ENCODE data around the gene MCM3AP.
A peak's percentile ranks its signal among the peaks of the same experiment; 100 is the strongest.
"Not testable (repeated sequence)": the region's sequence is repeated elsewhere in the genome, so short reads cannot be mapped to it uniquely, and the experiment has no call there.

The MCM3AP gene

DNA sequence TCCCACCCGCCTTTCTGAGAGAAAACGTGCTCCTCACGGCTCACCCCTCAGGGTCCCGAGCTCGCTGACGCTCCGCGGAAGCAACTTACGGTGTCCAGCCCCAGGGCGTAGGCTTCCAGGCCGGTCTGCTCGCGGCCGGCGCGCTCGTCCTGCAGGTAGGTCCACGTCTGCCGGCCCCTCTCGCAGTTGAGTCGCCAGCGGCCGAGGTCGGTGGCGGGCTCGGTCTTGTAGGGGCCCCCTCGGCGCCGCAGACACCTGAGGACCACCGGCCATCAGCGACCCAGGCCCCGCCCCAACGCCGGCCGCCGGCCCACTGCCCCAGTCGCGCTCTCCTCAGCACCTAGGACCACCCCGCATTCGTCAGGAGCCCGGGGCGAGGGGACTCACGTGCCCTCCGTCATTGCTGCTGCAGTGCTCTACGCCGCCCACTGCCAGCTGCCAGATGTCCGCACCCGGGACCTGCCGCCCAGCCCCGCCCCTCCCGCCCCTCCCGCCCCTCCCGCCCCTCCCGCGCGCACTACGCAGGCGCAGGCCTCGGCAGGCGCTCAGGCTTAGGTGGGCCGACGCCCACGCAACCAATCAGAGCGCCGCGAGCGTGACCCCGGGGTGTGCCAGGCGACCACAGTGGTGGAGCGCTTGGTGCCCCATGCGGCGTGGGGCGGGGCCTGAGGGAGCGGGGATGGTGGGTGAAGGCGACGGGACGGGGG is 56.9 kb downstream of the MCM3AP start, which contains the start of gene LSS:
Gene LSS (minus strand): TSS at position 430 of the 707 bp plus-strand sequence. CDS start 29 bp downstream, at position 401.
- Histone ChIP-seq H3K9me3 (ENCODE audit: control insufficient read depth, low read length) (no peaks in the 10 kb centered on the region), H3K36me3 (ENCODE audit: control insufficient read depth, insufficient read depth, low read length) (no peaks in the 10 kb centered on the region), H3K4me1 (ENCODE audit: control insufficient read depth, insufficient read depth, low read length, poor library complexity, severe bottlenecking) (peaks cover 19% of the 10 kb centered on the region), H3K27me3 (replicated peaks; ENCODE audit: control insufficient read depth, insufficient read depth, low read length, poor library complexity, severe bottlenecking) (no peaks in the 10 kb centered on the region), H3K4me3 (ENCODE audit: insufficient read depth, low read depth, low read length, poor library complexity, severe bottlenecking) (peak within 1 kb of the TSS; percentile 87), H3K27ac (ENCODE audit: insufficient read depth, low read length, poor library complexity, severe bottlenecking) (peak within 1 kb of the TSS; percentile 66)
- DNase-seq, result peak; percentile 96 to 98 (median 98)

DNA sequence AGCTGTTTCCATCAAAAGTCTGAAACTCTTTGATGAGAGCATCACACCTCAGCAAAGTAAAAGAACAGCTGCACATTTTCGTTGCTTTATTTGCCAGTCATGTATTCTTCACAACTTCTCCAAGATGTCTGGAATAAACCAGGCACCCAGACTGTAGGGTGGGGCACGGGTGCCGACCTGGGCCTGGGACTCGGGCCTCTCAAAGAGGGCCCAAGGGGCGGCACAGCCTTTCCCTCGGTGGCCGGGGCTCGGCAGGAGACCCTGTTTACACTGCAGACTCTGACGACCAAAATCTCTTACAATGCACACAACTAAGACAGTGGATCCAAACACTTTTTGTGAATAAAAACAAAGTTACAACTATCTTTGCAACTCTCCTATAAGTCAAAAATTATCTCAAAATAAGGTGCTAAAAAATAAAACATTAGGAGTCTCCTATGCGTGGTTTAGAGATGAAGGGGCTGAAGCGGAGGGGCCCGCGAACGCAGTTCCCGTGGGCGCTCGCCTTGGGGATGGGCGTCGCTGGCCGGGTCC is 57.5 kb downstream of the MCM3AP start:
- peak overlapping the region; percentile 66 for H3K27ac ChIP-seq (ENCODE audit: insufficient read depth, low read length, poor library complexity, severe bottlenecking)
- no peak for DNase-seq
- peaks cover 19% of the 10 kb centered on the region for H3K4me1 ChIP-seq (ENCODE audit: control insufficient read depth, insufficient read depth, low read length, poor library complexity, severe bottlenecking)

DNA sequence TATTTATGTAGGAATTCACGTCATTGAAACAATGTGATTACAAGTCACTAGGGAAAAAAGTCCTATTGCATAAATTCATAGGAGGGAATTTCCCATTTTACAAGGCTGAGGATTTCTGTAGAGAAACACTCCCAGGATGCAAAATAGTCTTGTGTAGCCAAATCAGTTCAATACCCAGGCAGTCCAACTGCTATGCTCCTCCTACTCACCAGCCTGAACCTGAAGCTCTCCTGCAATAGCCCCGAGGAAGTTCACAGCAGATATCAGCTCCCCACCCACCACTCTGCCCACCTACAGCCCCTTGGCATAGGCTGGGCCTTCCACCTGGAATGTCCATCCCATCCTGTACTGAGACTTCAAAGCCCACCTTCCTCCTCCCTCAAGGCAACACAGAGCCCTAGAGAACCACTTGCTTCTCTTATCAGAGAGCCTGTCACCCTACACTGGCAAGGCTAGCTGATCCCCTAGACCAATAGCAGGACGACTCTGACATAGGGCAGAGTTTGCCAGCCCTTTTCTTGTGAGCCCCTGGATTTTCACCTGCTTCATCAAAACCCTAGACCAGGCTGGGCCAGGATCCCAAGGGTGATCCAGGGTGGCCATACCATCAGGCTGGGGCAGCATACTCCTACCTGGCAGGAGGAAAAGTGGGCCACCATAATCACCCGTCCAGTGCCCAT is 58.4 kb downstream of the MCM3AP start:
- no peak overlapping the region for H3K27ac ChIP-seq (ENCODE audit: insufficient read depth, low read length, poor library complexity, severe bottlenecking)
- DNase-seq, result no peak
- H3K27me3 ChIP-seq (replicated peaks; ENCODE audit: control insufficient read depth, insufficient read depth, low read length, poor library complexity, severe bottlenecking), result no peaks in the 10 kb centered on the region
- H3K4me1 ChIP-seq (ENCODE audit: control insufficient read depth, insufficient read depth, low read length, poor library complexity, severe bottlenecking), result peaks cover 19% of the 10 kb centered on the region
- H3K4me3 ChIP-seq (ENCODE audit: insufficient read depth, low read depth, low read length, poor library complexity, severe bottlenecking), result no peak overlapping the region
- peaks cover 3% of the 10 kb centered on the region for H3K36me3 ChIP-seq (ENCODE audit: control insufficient read depth, insufficient read depth, low read length)
- no peaks in the 10 kb centered on the region for H3K9me3 ChIP-seq (ENCODE audit: control insufficient read depth, low read length)

More for the DNA sequence above, 57.5 kb downstream of the MCM3AP start:
- Histone ChIP-seq H3K27me3 (replicated peaks; ENCODE audit: control insufficient read depth, insufficient read depth, low read length, poor library complexity, severe bottlenecking) (no peaks in the 10 kb centered on the region), H3K9me3 (ENCODE audit: control insufficient read depth, low read length) (no peaks in the 10 kb centered on the region), H3K4me3 (ENCODE audit: insufficient read depth, low read depth, low read length, poor library complexity, severe bottlenecking) (peak overlapping the region; percentile 87), H3K36me3 (ENCODE audit: control insufficient read depth, insufficient read depth, low read length) (peaks cover under 1% of the 10 kb centered on the region)

DNA sequence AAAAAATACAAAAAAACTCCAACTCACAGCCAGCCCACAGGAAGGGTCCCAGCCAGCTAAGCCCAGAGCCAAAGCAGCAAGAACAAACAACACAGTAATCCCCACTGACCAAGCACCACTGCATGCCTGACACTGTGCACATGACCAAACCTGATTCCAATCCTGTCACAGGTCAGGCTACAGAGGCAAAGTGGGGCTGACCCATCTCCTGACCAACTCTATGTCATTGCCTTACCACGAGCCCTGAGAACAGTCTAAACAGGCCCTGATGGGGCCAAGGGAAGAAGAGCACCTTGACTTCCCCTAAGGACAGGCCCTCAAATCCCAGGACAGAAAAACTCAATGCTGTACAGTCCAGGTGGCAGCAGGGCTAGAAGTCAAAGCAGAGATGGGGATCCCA is 59.3 kb downstream of the MCM3AP start:
- Histone ChIP-seq H3K36me3 (ENCODE audit: control insufficient read depth, insufficient read depth, low read length) (peaks cover 3% of the 10 kb centered on the region), H3K27ac (ENCODE audit: insufficient read depth, low read length, poor library complexity, severe bottlenecking) (no peak overlapping the region), H3K4me3 (ENCODE audit: insufficient read depth, low read depth, low read length, poor library complexity, severe bottlenecking) (no peak overlapping the region), H3K4me1 (ENCODE audit: control insufficient read depth, insufficient read depth, low read length, poor library complexity, severe bottlenecking) (peaks cover 19% of the 10 kb centered on the region), H3K27me3 (replicated peaks; ENCODE audit: control insufficient read depth, insufficient read depth, low read length, poor library complexity, severe bottlenecking) (no peaks in the 10 kb centered on the region), H3K9me3 (ENCODE audit: control insufficient read depth, low read length) (no peaks in the 10 kb centered on the region)
- DNase-seq, result no peak

DNA sequence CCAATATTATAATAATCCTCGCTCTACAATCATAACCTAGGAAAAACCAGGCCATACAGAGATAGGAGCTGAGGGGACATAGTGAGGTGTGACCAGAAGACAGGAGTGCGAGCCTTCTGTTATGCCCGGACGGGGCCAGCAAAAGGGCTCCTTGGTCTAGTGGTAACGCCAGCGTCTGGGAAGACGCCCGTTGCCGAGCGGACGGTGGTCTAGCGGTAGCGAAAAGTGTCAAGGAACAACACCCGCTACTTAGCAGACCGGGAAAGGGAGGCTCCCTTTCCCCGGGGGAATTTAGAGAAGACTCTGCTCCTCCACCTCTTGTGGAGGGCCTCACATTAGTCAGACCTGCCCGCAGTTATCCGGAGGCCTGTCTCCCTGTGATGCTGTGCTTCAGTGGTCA is 61.8 kb downstream of the MCM3AP start:
- Histone ChIP-seq H3K36me3 (ENCODE audit: control insufficient read depth, insufficient read depth, low read length) (peaks cover 12% of the 10 kb centered on the region), H3K4me1 (ENCODE audit: control insufficient read depth, insufficient read depth, low read length, poor library complexity, severe bottlenecking) (peaks cover 10% of the 10 kb centered on the region)
- not testable (repeated sequence) for H3K27ac ChIP-seq (ENCODE audit: insufficient read depth, low read length, poor library complexity, severe bottlenecking); H3K27me3 ChIP-seq (replicated peaks; ENCODE audit: control insufficient read depth, insufficient read depth, low read length, poor library complexity, severe bottlenecking); DNase-seq; H3K4me3 ChIP-seq (ENCODE audit: insufficient read depth, low read depth, low read length, poor library complexity, severe bottlenecking); H3K9me3 ChIP-seq (ENCODE audit: control insufficient read depth, low read length)

DNA sequence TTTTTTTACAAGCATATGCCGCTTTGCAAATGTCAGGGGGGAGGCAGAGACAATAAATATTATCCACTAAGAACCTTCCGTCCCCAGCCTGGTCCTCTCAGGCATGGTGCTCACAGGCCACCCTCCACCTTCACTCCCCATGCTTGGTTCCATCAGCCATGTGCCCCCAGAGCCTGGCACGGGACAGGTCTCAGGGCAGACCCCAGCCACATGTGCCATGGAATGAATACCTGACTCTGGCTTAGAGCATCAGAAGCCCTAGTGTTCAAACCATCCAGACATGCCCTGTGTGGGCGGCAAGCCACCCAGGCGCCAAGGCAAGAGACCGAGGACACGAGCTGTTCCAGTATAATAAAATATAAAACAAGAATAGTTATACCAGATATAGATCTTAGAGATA is 62.2 kb downstream of the MCM3AP start:
- H3K4me1 ChIP-seq (ENCODE audit: control insufficient read depth, insufficient read depth, low read length, poor library complexity, severe bottlenecking), result peaks cover 10% of the 10 kb centered on the region
- no peak overlapping the region for H3K27ac ChIP-seq (ENCODE audit: insufficient read depth, low read length, poor library complexity, severe bottlenecking)
- peaks cover 12% of the 10 kb centered on the region for H3K36me3 ChIP-seq (ENCODE audit: control insufficient read depth, insufficient read depth, low read length)

DNA sequence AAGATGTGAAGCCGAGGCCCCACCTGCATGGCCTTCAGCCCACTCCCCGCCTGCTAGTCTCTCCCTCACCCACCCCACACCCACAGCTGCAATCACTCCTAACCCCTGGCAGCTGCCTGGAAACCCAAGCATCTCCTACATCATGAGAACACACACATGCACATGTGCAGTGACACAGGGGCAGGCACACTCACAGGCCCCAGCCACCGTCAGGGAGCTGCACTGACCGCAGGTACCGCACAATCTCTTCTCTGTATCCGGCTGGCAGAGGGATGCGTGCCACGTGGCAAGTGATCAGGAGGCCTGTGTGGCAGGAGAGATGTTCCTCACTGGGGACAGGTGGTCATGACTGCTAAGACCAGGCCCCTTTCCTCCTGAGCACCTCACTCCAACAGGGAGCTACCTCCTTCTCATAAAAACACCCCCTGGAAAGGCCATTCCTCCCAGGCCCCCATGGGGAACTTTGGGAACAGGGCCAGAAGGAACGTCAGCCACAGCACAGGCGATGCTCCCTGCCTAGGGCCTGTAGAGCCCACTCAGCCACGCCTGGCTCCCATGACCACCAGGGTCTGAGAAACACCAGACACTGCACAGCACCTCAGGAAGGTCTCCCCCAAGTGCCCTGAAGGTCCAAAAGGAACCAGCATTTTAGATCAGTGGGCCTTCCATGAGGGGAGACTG is 62.8 kb downstream of the MCM3AP start:
- no peak overlapping the region for H3K27ac ChIP-seq (ENCODE audit: insufficient read depth, low read length, poor library complexity, severe bottlenecking)

More for the DNA sequence above, 62.2 kb downstream of the MCM3AP start:
- no peak overlapping the region for H3K4me3 ChIP-seq (ENCODE audit: insufficient read depth, low read depth, low read length, poor library complexity, severe bottlenecking)
- no peak for DNase-seq
- H3K9me3 ChIP-seq (ENCODE audit: control insufficient read depth, low read length), result no peaks in the 10 kb centered on the region
- no peaks in the 10 kb centered on the region for H3K27me3 ChIP-seq (replicated peaks; ENCODE audit: control insufficient read depth, insufficient read depth, low read length, poor library complexity, severe bottlenecking)

DNA sequence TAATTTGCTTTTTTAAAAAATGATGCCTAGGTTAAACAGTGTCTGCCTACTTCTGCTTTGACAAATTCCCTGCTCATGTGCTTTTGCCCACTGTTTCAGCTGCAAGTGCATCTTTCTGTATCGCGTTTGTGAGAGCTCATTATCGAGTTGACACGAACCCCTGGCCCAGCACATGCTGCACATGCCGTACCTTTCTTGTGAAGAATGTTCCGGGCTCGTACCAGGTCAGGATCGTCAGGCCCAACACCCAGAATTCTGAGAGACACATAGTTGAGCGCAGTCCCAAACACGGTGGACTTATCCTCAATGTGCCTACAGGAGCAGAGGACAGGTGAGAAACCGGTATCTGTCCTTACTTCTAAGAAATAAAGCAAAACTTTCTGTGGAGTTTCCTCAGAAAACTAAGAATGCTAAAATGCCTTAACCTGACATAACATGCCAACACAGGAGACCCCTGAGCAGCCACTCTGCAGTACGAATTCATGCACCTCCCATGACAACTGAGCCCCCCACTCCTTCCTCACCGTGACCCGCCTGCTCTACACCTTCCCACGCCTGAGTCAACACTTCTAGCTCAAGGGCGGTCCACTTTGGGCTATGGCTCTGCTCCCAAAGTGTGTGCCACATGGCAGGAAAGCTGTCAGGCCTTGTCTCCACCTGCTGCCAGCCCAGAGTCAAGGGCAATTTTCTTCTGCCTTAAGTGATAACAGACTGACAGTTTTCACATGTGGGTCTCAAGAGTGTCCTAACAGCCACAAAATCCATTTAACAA is 63.6 kb downstream of the MCM3AP start:
- H3K9me3 ChIP-seq (ENCODE audit: control insufficient read depth, low read length), result no peaks in the 10 kb centered on the region
- H3K27me3 ChIP-seq (replicated peaks; ENCODE audit: control insufficient read depth, insufficient read depth, low read length, poor library complexity, severe bottlenecking), result no peaks in the 10 kb centered on the region
- no peaks in the 10 kb centered on the region for H3K4me1 ChIP-seq (ENCODE audit: control insufficient read depth, insufficient read depth, low read length, poor library complexity, severe bottlenecking)
- peaks cover 12% of the 10 kb centered on the region for H3K36me3 ChIP-seq (ENCODE audit: control insufficient read depth, insufficient read depth, low read length)
- no peak overlapping the region for H3K27ac ChIP-seq (ENCODE audit: insufficient read depth, low read length, poor library complexity, severe bottlenecking)
- no peak for DNase-seq
- no peak overlapping the region for H3K4me3 ChIP-seq (ENCODE audit: insufficient read depth, low read depth, low read length, poor library complexity, severe bottlenecking)

More for the DNA sequence above, 62.8 kb downstream of the MCM3AP start:
- Histone ChIP-seq H3K27me3 (replicated peaks; ENCODE audit: control insufficient read depth, insufficient read depth, low read length, poor library complexity, severe bottlenecking) (no peaks in the 10 kb centered on the region), H3K36me3 (ENCODE audit: control insufficient read depth, insufficient read depth, low read length) (peaks cover 12% of the 10 kb centered on the region), H3K4me3 (ENCODE audit: insufficient read depth, low read depth, low read length, poor library complexity, severe bottlenecking) (no peak overlapping the region), H3K9me3 (ENCODE audit: control insufficient read depth, low read length) (no peaks in the 10 kb centered on the region), H3K4me1 (ENCODE audit: control insufficient read depth, insufficient read depth, low read length, poor library complexity, severe bottlenecking) (peaks cover 3% of the 10 kb centered on the region)
- DNase-seq, result no peak

DNA sequence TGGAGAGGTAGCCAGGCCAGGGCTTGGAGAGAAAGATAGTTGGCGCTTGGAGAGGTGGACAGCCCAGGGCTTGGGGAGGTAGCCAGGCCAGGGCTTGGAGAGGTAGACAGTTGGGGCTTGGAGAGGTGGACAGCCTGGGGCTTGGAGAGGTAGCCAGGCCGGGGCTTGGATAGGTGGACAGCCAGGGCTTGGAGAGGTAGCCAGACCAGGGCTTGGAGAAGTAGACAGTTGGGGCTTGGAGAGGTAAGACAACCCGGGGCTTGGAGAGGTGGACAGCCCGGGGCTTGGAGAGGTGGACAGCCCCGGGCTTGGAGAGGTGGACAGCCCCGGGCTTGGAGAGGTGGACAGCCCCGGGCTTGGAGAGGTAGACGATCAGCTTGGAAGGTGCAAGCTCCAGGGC is 64.6 kb downstream of the MCM3AP start:
- Histone ChIP-seq H3K9me3 (ENCODE audit: control insufficient read depth, low read length) (no peaks in the 10 kb centered on the region), H3K27ac (ENCODE audit: insufficient read depth, low read length, poor library complexity, severe bottlenecking) (no peak overlapping the region), H3K4me3 (ENCODE audit: insufficient read depth, low read depth, low read length, poor library complexity, severe bottlenecking) (no peak overlapping the region), H3K36me3 (ENCODE audit: control insufficient read depth, insufficient read depth, low read length) (peaks cover 17% of the 10 kb centered on the region), H3K27me3 (replicated peaks; ENCODE audit: control insufficient read depth, insufficient read depth, low read length, poor library complexity, severe bottlenecking) (no peaks in the 10 kb centered on the region), H3K4me1 (ENCODE audit: control insufficient read depth, insufficient read depth, low read length, poor library complexity, severe bottlenecking) (no peaks in the 10 kb centered on the region)
- no peak for DNase-seq

All from effector memory CD4-positive, alpha-beta T cell (primary cell).